ENCODE measurements around the gene TEAD1. TPM values are rescaled to one million over a fixed set of nuclear protein-coding genes. Genes with fewer than 3 reads are reported as not detected.

Gene TEAD1
- total and polyA plus RNA-seq, 8 donors = 5.9 to 35.1 (median 22.0) TPM

DNA sequence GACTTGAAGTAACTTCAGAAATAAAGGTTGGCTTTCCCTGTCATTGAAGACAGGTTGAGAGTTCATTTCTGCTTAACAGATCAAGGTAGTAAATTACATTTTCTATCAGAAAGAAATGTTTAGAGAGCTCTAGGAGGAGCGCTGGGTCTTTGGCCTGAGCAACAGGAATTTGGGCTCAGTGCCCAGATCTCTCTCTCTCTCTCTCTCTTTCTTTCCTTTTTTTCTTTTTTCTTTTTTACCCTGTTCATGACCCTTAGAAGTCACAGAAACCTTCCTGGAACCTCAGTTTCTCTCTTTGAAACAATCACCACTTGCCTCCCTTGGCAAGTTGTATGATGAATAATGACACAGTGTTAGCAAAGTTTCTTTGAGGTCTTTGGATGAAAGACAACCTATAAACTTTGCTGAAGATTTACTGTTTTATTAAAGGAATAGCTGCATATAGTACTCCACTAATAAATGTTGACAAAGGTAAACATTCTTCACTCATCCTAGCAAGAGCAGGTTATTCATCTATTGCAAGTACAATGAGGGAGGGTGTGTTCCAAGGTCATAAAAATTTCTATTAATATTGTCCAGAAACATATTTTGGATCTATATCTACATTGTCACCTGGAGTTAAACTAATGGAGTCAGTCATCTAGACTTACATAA is 299.4 kb downstream of the TEAD1 start:
- no peak overlapping the region for H3K4me3 ChIP-seq
- no peaks in the 10 kb centered on the region for H3K27me3 ChIP-seq
- TF ChIP-seq, protein P1, sequence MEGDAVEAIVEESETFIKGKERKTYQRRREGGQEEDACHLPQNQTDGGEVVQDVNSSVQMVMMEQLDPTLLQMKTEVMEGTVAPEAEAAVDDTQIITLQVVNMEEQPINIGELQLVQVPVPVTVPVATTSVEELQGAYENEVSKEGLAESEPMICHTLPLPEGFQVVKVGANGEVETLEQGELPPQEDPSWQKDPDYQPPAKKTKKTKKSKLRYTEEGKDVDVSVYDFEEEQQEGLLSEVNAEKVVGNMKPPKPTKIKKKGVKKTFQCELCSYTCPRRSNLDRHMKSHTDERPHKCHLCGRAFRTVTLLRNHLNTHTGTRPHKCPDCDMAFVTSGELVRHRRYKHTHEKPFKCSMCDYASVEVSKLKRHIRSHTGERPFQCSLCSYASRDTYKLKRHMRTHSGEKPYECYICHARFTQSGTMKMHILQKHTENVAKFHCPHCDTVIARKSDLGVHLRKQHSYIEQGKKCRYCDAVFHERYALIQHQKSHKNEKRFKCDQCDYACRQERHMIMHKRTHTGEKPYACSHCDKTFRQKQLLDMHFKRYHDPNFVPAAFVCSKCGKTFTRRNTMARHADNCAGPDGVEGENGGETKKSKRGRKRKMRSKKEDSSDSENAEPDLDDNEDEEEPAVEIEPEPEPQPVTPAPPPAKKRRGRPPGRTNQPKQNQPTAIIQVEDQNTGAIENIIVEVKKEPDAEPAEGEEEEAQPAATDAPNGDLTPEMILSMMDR (IDR thresholded peaks at IDR 0.05) = no peak
- no peak for ATAC-seq
- intact Hi-C loops (cut with DNase I) = no loop called here
- no peak overlapping the region for H3K27ac ChIP-seq
- FAIRE-seq = no peak
- no peak for DNase-seq
- no peaks in the 10 kb centered on the region for H3K9me3 ChIP-seq
- WGBS, 2 donors = 20 to 26% methylated on average over 1 of the region's 1 CpG
- H3K36me3 ChIP-seq = no peaks in the 10 kb centered on the region
- no peaks in the 10 kb centered on the region for H3K4me1 ChIP-seq

DNA sequence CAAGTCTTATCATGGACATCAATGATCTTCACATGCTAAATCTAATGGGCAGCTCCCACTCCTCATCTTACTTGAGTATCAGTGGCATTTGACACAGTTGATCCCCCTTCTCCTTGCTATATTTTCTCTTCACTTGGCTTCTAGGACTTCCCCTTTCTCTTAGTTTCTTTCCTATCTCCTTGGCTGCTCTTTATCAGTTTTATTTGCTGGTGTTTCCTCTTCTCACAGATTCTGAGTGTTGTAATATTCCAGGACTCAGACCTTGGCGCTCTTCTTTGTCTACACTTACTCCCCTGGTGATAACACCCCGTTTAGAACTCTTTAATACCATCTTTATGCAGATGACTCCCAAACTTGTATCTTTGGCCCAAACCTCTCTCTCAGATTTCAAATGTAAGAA is 301.0 kb downstream of the TEAD1 start:
- Histone ChIP-seq H3K4me3 (no peak overlapping the region), H3K27ac (no peak overlapping the region), H3K4me1 (no peaks in the 10 kb centered on the region), H3K9me3 (no peaks in the 10 kb centered on the region), H3K27me3 (no peaks in the 10 kb centered on the region), H3K36me3 (no peaks in the 10 kb centered on the region)
- no peak for ATAC-seq
- TF ChIP-seq, protein P1 (IDR thresholded peaks at IDR 0.05) = no peak
- DNase-seq = no peak
- WGBS, 2 donors = 38 to 41% methylated on average over 2 of the region's 2 CpGs
- FAIRE-seq = no peak
- intact Hi-C loops (cut with DNase I) = no loop called here

DNA sequence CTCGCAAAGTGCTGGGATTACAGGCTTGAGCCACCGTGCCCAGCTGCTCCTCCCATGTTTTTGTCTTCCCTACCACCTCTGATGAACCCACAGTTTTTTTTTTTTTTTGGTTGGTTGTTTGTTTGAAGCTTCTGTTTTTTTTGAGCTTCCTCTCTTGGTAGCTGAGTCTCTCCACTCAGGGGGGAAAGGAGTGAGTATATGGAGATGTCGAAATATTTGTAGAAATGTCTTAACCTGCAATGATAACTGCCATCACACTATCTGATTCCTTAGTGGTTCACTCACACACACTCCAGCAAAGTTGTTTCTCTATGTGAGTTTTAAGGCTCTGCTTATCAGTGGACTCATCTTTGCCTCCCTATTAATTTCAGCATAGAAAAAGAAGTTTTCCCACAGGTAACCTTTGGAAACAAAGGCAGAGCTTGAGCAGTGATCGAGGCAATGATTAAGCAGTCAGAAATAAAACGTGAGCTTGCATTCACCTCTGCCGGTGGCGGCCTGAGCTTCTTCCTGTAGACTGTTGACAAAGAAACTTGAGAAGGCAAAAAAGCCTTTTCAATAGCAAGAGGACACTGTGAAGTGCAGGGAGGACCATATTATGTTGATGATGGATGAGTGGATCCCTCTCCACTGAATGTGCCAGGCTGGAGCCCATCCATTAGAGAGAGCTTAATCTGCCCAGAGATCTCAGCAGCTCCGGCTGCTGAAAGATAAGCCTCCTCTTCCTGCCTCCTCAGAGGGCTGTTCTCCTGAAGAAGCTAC is 305.9 kb downstream of the TEAD1 start:
- FAIRE-seq = no peak
- TF ChIP-seq, protein P1 (IDR thresholded peaks at IDR 0.05) = no peak

DNA sequence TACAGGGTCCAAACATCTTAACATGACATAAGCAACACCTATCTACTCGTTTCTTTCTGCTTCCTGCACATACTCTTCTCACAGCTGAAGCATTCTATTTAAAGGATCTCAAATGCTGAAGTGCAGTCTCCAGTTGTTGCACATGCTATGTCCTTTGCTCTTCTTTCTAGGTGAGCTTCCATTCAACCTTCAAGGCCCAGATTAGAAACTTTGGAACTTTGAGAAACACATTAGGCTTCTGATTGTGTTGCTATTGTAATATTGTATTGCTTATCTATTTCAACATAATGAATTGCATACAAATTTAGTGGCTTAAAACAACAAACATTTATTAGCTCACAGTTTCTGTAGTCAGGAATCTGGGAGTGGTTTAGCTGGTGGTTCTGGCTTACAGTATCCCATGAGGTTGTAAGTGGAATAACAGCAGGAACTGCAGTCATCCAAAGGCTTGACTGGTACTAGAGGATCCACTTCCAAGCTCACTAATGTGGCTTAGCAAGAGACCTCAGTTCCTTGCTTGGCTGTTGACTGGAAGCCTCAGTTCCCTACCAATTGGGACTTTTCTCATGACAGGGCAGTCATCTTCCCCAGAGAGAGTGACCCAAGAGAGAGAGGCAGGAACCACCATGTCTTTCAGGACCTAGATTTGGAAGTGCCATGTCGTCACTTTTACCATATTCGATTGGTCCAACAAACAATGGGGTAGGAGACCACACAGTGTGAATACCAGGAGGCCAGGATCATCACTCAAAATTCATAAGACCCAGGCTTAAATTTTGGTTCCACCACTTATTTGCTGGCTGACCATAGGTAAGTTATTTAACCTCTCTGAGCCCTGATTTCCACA is 307.7 kb downstream of the TEAD1 start:
- FAIRE-seq (no peak), DNase-seq (no peak), ATAC-seq (no peak)
- intact Hi-C loops (cut with DNase I) = no loop called here
- Histone ChIP-seq H3K27ac (no peak overlapping the region), H3K9me3 (no peaks in the 10 kb centered on the region), H3K36me3 (no peaks in the 10 kb centered on the region), H3K4me3 (no peak overlapping the region), H3K4me1 (no peaks in the 10 kb centered on the region), H3K27me3 (no peaks in the 10 kb centered on the region)
- TF ChIP-seq, protein P1 (IDR thresholded peaks at IDR 0.05) = no peak
- WGBS, 2 donors = 79 to 82% methylated on average over 3 of the region's 3 CpGs

More for the DNA sequence above, 305.9 kb downstream of the TEAD1 start:
- Histone ChIP-seq H3K27me3 (no peaks in the 10 kb centered on the region), H3K36me3 (no peaks in the 10 kb centered on the region), H3K4me1 (no peaks in the 10 kb centered on the region), H3K4me3 (no peak overlapping the region), H3K9me3 (no peaks in the 10 kb centered on the region), H3K27ac (no peak overlapping the region)
- intact Hi-C loops (cut with DNase I) = no loop called here
- DNase-seq = no peak
- 45 to 49% methylated on average over 8 of the region's 8 CpGs for WGBS, 2 donors
- peak in 2 of 4 donors; percentile 23 to 29 for ATAC-seq
